HUES64 (cell line): Measurements from ENCODE around the gene TEDC1.

Experiments used
- H3K27ac ChIP-seq: 2 replicates; pipeline ENCODE4 v1.7.0; 2013; ENCODE audit warnings: low read depth, low read length, inconsistent platforms
- H3K27me3 ChIP-seq: 2 replicates; pipeline ENCODE4 v1.6.1; 2013; ENCODE audit warnings: mild to moderate bottlenecking, low read length; ENCODE audit not compliant: insufficient read depth
- H3K36me3 ChIP-seq: 2 replicates; pipeline ENCODE4 v1.6.1; 2013; ENCODE audit warnings: mild to moderate bottlenecking, low read length; ENCODE audit not compliant: insufficient read depth
- H3K4me1 ChIP-seq: 2 replicates; pipeline ENCODE4 v1.6.1; 2013; ENCODE audit warnings: mild to moderate bottlenecking, low read length, moderate library complexity; ENCODE audit not compliant: insufficient read depth
- H3K4me3 ChIP-seq: 2 replicates; pipeline ENCODE4 v1.5.1; 2013; ENCODE audit warnings: mild to moderate bottlenecking, low read length, moderate library complexity
- H3K9ac ChIP-seq: 2 replicates; pipeline ENCODE4 v1.6.1; 2013; ENCODE audit warnings: mild to moderate bottlenecking, low read depth, low read length
- H3K9me3 ChIP-seq: 2 replicates; pipeline ENCODE4 v1.6.1; 2013; ENCODE audit warnings: low read depth, low read length; ENCODE audit not compliant: insufficient read depth
- whole genome bisulfite sequencing: fragments of 150-250, 120-280 bp; methylation state at CpG from one replicate; pipeline ENCODE4 v1.1.7; 2013; ENCODE audit warnings: missing lambda C conversion rate; 5-methylcytosine and 5-hydroxymethylcytosine counted together

TEDC1 gene

GRCh38 chr14:105503935-105504692, 13.1 kb downstream of the TEDC1 start:
- no peaks in the 10 kb centered on the region for H3K4me1 ChIP-seq
- 89% methylated on average over 29 of the region's 29 CpGs for WGBS
- no peaks in the 10 kb centered on the region for H3K27me3 ChIP-seq
- H3K4me3 ChIP-seq = no peak overlapping the region
- no peaks in the 10 kb centered on the region for H3K36me3 ChIP-seq
- no peak overlapping the region for H3K9ac ChIP-seq
- H3K9me3 ChIP-seq = no peaks in the 10 kb centered on the region
- H3K27ac ChIP-seq = no peak overlapping the region

- H3K27me3 ChIP-seq = no peaks in the 10 kb centered on the region
- H3K27ac ChIP-seq = no peak overlapping the region
- no peaks in the 10 kb centered on the region for H3K4me1 ChIP-seq
- no peaks in the 10 kb centered on the region for H3K9me3 ChIP-seq
- no peak overlapping the region for H3K9ac ChIP-seq
- WGBS = 93% methylated on average over 16 of the region's 16 CpGs
- H3K4me3 ChIP-seq = no peak overlapping the region
- H3K36me3 ChIP-seq = no peaks in the 10 kb centered on the region
These were observed 14.1 kb downstream of the TEDC1 start for GRCh38 chr14:105505101-105505500.

- H3K9me3 ChIP-seq = no peaks in the 10 kb centered on the region
- no peaks in the 10 kb centered on the region for H3K36me3 ChIP-seq
- H3K27me3 ChIP-seq = no peaks in the 10 kb centered on the region; the same call in 1 of the 2 replicates
- no peak overlapping the region for H3K9ac ChIP-seq
- no peak overlapping the region for H3K27ac ChIP-seq
- WGBS = 87% methylated on average over 17 of the region's 17 CpGs
- no peak overlapping the region for H3K4me3 ChIP-seq
- no peaks in the 10 kb centered on the region for H3K4me1 ChIP-seq
These were observed 16.2 kb downstream of the TEDC1 start for GRCh38 chr14:105507247-105507646.

- no peaks in the 10 kb centered on the region for H3K4me1 ChIP-seq
- no peaks in the 10 kb centered on the region for H3K9me3 ChIP-seq
- no peak overlapping the region for H3K9ac ChIP-seq
- H3K27ac ChIP-seq = no peak overlapping the region
- no peak overlapping the region for H3K4me3 ChIP-seq
- WGBS = 87% methylated on average over 16 of the region's 16 CpGs
- H3K36me3 ChIP-seq = no peaks in the 10 kb centered on the region
- peaks cover 4% of the 10 kb centered on the region; the same call in 1 of the 2 replicates for H3K27me3 ChIP-seq
These were observed 17.0 kb downstream of the TEDC1 start for GRCh38 chr14:105508069-105508468.

- no peak overlapping the region for H3K4me3 ChIP-seq
- H3K27me3 ChIP-seq = peaks cover 5% of the 10 kb centered on the region; the same call in 1 of the 2 replicates
- no peak overlapping the region for H3K9ac ChIP-seq
- WGBS = 86% methylated on average over 12 of the region's 12 CpGs
- no peak overlapping the region for H3K27ac ChIP-seq
- no peaks in the 10 kb centered on the region for H3K36me3 ChIP-seq
- H3K4me1 ChIP-seq = no peaks in the 10 kb centered on the region
- H3K9me3 ChIP-seq = no peaks in the 10 kb centered on the region
These were observed 17.6 kb downstream of the TEDC1 start for GRCh38 chr14:105508601-105509000.

- Histone ChIP-seq H3K4me3 (no peak overlapping the region), H3K27me3 (peaks cover 11% of the 10 kb centered on the region; the same call in 1 of the 2 replicates), H3K9ac (no peak overlapping the region), H3K4me1 (no peaks in the 10 kb centered on the region), H3K36me3 (no peaks in the 10 kb centered on the region), H3K27ac (no peak overlapping the region), H3K9me3 (peaks cover 12% of the 10 kb centered on the region)
- WGBS = 63% methylated on average over 5 of the region's 5 CpGs
These were observed 26.1 kb downstream of the TEDC1 start for GRCh38 chr14:105517096-105517495.

GRCh38 chr14:105519946-105520698, 29.1 kb downstream of the TEDC1 start:
- no peaks in the 10 kb centered on the region for H3K36me3 ChIP-seq
- peaks cover 12% of the 10 kb centered on the region for H3K9me3 ChIP-seq
- H3K27me3 ChIP-seq = peaks cover 24% of the 10 kb centered on the region
- H3K4me3 ChIP-seq = no peak overlapping the region
- H3K27ac ChIP-seq = no peak overlapping the region
- WGBS = 74% methylated on average over 14 of the region's 14 CpGs
- no peak overlapping the region for H3K9ac ChIP-seq
- no peaks in the 10 kb centered on the region for H3K4me1 ChIP-seq

GRCh38 chr14:105525326-105525725, 34.3 kb downstream of the TEDC1 start:
- Histone ChIP-seq H3K27ac (no peak overlapping the region), H3K36me3 (no peaks in the 10 kb centered on the region), H3K9me3 (no peaks in the 10 kb centered on the region), H3K4me1 (no peaks in the 10 kb centered on the region), H3K4me3 (no peak overlapping the region), H3K27me3 (peaks cover 54% of the 10 kb centered on the region), H3K9ac (no peak overlapping the region)
- WGBS = 79% methylated on average over 9 of the region's 9 CpGs

- no peak within 1 kb of the TSS for H3K9ac ChIP-seq
- H3K4me3 ChIP-seq = peak within 1 kb of the TSS; percentile 31
- H3K4me1 ChIP-seq = no peaks in the 10 kb centered on the region
- H3K27ac ChIP-seq = no peak within 1 kb of the TSS
- H3K36me3 ChIP-seq = no peaks in the 10 kb centered on the region
- 4% methylated on average over 88 of the region's 88 CpGs for WGBS
- peaks cover 4% of the 10 kb centered on the region; the same call in 1 of the 2 replicates for H3K9me3 ChIP-seq
- peaks cover 53% of the 10 kb centered on the region for H3K27me3 ChIP-seq
These were observed 35.1 kb downstream of the TEDC1 start, which contains the start of gene TMEM121 for GRCh38 chr14:105525861-105526775. Gene TMEM121 (plus strand): TSS chr14:105526583. CDS start chr14:105528835, 2,252 bp downstream.

GRCh38 chr14:105526776-105527380, 35.8 kb downstream of the TEDC1 start:
- H3K36me3 ChIP-seq = no peaks in the 10 kb centered on the region
- H3K27ac ChIP-seq = no peak overlapping the region
- H3K4me1 ChIP-seq = no peaks in the 10 kb centered on the region
- 18% methylated on average over 48 of the region's 48 CpGs for WGBS
- no peak overlapping the region for H3K9ac ChIP-seq
- peaks cover 53% of the 10 kb centered on the region for H3K27me3 ChIP-seq
- peaks cover 6% of the 10 kb centered on the region; the same call in 1 of the 2 replicates for H3K9me3 ChIP-seq
- peak overlapping the region; percentile 31 for H3K4me3 ChIP-seq
